ENCODE results near the gene DNMT3L.

Gene DNMT3L

DNA sequence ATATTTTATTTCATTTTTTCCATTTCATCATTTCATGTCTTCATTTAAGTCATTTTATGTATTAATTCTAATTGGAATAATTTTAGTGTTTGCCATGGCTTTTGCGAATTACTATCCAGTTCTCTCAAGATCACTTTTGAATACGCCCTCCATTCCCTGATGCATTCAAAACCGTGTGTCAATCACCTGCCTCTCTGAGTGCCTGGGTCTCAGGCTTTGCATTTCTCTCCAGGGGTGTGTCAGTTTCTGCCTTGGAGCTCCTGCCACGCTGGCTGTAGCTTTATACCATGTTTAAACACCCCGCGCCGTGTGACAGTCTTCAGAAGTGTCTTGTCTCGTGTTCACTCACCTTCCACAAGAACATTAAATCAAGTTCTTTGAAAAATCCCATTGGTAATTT lies 7.4 kb upstream of the DNMT3L start:
- H3K27me3 ChIP-seq (replicated peaks; ENCODE audit: control insufficient read depth, insufficient read depth, low read length): no peaks in the 10 kb centered on the region; the same call in 1 of the 2 replicates
- H3K4me3 ChIP-seq (replicated peaks; ENCODE audit: low read depth, low read length): no peak overlapping the region
- H3K36me3 ChIP-seq (ENCODE audit: control insufficient read depth, insufficient read depth, low read length): no peaks in the 10 kb centered on the region
- TF ChIP-seq, protein P1, sequence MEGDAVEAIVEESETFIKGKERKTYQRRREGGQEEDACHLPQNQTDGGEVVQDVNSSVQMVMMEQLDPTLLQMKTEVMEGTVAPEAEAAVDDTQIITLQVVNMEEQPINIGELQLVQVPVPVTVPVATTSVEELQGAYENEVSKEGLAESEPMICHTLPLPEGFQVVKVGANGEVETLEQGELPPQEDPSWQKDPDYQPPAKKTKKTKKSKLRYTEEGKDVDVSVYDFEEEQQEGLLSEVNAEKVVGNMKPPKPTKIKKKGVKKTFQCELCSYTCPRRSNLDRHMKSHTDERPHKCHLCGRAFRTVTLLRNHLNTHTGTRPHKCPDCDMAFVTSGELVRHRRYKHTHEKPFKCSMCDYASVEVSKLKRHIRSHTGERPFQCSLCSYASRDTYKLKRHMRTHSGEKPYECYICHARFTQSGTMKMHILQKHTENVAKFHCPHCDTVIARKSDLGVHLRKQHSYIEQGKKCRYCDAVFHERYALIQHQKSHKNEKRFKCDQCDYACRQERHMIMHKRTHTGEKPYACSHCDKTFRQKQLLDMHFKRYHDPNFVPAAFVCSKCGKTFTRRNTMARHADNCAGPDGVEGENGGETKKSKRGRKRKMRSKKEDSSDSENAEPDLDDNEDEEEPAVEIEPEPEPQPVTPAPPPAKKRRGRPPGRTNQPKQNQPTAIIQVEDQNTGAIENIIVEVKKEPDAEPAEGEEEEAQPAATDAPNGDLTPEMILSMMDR (IDR thresholded peaks at IDR 0.05; ENCODE audit: insufficient read depth, low read length, poor library complexity, severe bottlenecking): no peak
- no peak for DNase-seq (ENCODE audit: extremely low read depth, insufficient read length)

DNA sequence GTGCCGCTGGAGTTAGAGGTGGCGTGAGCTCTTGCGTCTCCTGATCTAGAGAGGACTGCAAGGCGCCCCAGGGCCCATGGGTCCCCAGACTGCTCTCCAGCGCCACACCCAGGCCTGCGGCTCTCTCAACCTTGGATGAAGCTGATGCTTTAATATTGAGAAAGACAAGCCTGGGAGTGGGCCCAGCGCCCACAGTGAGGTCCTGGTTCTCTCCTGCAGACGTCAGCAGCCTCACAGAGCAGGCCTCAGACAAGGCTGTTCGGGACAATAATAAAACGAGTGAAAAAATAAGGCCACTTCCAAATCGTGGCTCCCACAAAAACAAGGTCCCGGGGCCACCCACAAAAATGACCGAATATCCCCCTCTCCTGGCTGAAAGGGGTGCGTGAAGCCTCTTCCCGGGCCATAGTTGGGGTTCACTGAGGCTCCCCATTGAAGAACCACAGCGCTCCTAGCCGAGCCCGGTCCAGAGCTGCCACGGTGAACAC lies 6.0 kb upstream of the DNMT3L start:
- no peaks in the 10 kb centered on the region; the same call in 1 of the 2 replicates for H3K27me3 ChIP-seq (replicated peaks; ENCODE audit: control insufficient read depth, insufficient read depth, low read length)
- peak; percentile 55 for DNase-seq (ENCODE audit: extremely low read depth, insufficient read length)
- TF ChIP-seq, protein P1 (IDR thresholded peaks at IDR 0.05; ENCODE audit: insufficient read depth, low read length, poor library complexity, severe bottlenecking): peak; percentile 48
- no peaks in the 10 kb centered on the region for H3K36me3 ChIP-seq (ENCODE audit: control insufficient read depth, insufficient read depth, low read length)
- no peak overlapping the region for H3K4me3 ChIP-seq (replicated peaks; ENCODE audit: low read depth, low read length)

GRCh38 chr21:44265734-44266270 lies 4.1 kb upstream of the DNMT3L start:
- TF ChIP-seq, protein P1 (IDR thresholded peaks at IDR 0.05; ENCODE audit: insufficient read depth, low read length, poor library complexity, severe bottlenecking): no peak

GRCh38 chr21:44263768-44264167 lies 2.1 kb upstream of the DNMT3L start:
- H3K27me3 ChIP-seq (replicated peaks; ENCODE audit: control insufficient read depth, insufficient read depth, low read length): no peaks in the 10 kb centered on the region
- DNase-seq (ENCODE audit: extremely low read depth, insufficient read length): no peak
- TF ChIP-seq, protein P1 (IDR thresholded peaks at IDR 0.05; ENCODE audit: insufficient read depth, low read length, poor library complexity, severe bottlenecking): no peak
- no peaks in the 10 kb centered on the region for H3K36me3 ChIP-seq (ENCODE audit: control insufficient read depth, insufficient read depth, low read length)
- H3K4me3 ChIP-seq (replicated peaks; ENCODE audit: low read depth, low read length): no peak overlapping the region

More at GRCh38 chr21:44265734-44266270, 4.1 kb upstream of the DNMT3L start:
- no peak for DNase-seq (ENCODE audit: extremely low read depth, insufficient read length)
- Histone ChIP-seq H3K4me3 (replicated peaks; ENCODE audit: low read depth, low read length) (no peak overlapping the region), H3K36me3 (ENCODE audit: control insufficient read depth, insufficient read depth, low read length) (no peaks in the 10 kb centered on the region), H3K27me3 (replicated peaks; ENCODE audit: control insufficient read depth, insufficient read depth, low read length) (no peaks in the 10 kb centered on the region)

- Histone ChIP-seq H3K36me3 (ENCODE audit: control insufficient read depth, insufficient read depth, low read length) (no peaks in the 10 kb centered on the region), H3K4me3 (replicated peaks; ENCODE audit: low read depth, low read length) (no peak overlapping the region), H3K27me3 (replicated peaks; ENCODE audit: control insufficient read depth, insufficient read depth, low read length) (no peaks in the 10 kb centered on the region)
- TF ChIP-seq, protein P1 (IDR thresholded peaks at IDR 0.05; ENCODE audit: insufficient read depth, low read length, poor library complexity, severe bottlenecking): no peak
- no peak for DNase-seq (ENCODE audit: extremely low read depth, insufficient read length)
Observed at GRCh38 chr21:44263221-44263760, 1.6 kb upstream of the DNMT3L start.

Measured in GM06990 (cell line).